Measurements from ENCODE around the gene SPATS2. TPM values are rescaled to one million over a fixed set of nuclear protein-coding genes. Genes with fewer than 3 reads are reported as not detected.

The SPATS2 gene
- total and polyA plus RNA-seq, 2 donors (not counting 1 experiment from before 2014, with no cell fraction given), result 11.3 to 21.5 TPM

GRCh38 chr12:49559011-49559675, 191.9 kb downstream of the SPATS2 start:
- no peak for ATAC-seq (ENCODE audit: low read depth)
- no peaks in the 10 kb centered on the region for H3K9me3 ChIP-seq (ENCODE audit: control extremely low read depth in 1 of 3, control insufficient read depth in 2 of 3, insufficient read depth in 1 of 3, low read length in 2 of 3)
- peaks cover 0 to 64% of the 10 kb centered on the region in 2 experiments for H3K36me3 ChIP-seq (replicated peaks in 1 of 2; ENCODE audit: control extremely low read depth in 1 of 2, control insufficient read depth in 1 of 2, extremely low read depth in 1 of 2, insufficient read depth in 2 of 2, low read length in 1 of 2)
- H2AFZ ChIP-seq (ENCODE audit: insufficient read depth, low read depth, low read length, poor library complexity, severe bottlenecking), result no peak overlapping the region
- no peak overlapping the region for H3K4me3 ChIP-seq (ENCODE audit: control extremely low read depth in 1 of 5, extremely low read depth in 1 of 5, insufficient read depth in 1 of 5, low read depth in 2 of 5, low read length in 4 of 5)
- H3K27me3 ChIP-seq (replicated peaks in 1 of 4; ENCODE audit: control extremely low read depth in 1 of 4, control insufficient read depth in 3 of 4, insufficient read depth in 4 of 4, low read length in 3 of 4), result no peaks in the 10 kb centered on the region
- no peak for TF ChIP-seq EZH2 (IDR thresholded peaks at IDR 0.05; ENCODE audit: borderline replicate concordance, insufficient read depth, low read depth, low read length, poor library complexity, severe bottlenecking)
- TF ChIP-seq, protein P1, sequence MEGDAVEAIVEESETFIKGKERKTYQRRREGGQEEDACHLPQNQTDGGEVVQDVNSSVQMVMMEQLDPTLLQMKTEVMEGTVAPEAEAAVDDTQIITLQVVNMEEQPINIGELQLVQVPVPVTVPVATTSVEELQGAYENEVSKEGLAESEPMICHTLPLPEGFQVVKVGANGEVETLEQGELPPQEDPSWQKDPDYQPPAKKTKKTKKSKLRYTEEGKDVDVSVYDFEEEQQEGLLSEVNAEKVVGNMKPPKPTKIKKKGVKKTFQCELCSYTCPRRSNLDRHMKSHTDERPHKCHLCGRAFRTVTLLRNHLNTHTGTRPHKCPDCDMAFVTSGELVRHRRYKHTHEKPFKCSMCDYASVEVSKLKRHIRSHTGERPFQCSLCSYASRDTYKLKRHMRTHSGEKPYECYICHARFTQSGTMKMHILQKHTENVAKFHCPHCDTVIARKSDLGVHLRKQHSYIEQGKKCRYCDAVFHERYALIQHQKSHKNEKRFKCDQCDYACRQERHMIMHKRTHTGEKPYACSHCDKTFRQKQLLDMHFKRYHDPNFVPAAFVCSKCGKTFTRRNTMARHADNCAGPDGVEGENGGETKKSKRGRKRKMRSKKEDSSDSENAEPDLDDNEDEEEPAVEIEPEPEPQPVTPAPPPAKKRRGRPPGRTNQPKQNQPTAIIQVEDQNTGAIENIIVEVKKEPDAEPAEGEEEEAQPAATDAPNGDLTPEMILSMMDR (IDR thresholded peaks at IDR 0.05), result no peak
- no peak overlapping the region for H3K4me2 ChIP-seq (replicated peaks; ENCODE audit: low read depth, low read length, poor library complexity, severe bottlenecking)
- H3K4me1 ChIP-seq (ENCODE audit: control insufficient read depth in 2 of 2, insufficient read depth in 2 of 2, low read length in 2 of 2), result no peaks in the 10 kb centered on the region
- no peak overlapping the region for H3K27ac ChIP-seq (ENCODE audit: low read length in 2 of 2)
- no peak overlapping the region for H3K9ac ChIP-seq (ENCODE audit: low read length)
- no peaks in the 10 kb centered on the region for H3K79me2 ChIP-seq (ENCODE audit: control insufficient read depth, insufficient read depth, low read length)
- no peaks in the 10 kb centered on the region for H3K4me1 Mint-ChIP-seq
- peaks cover 4% of the 10 kb centered on the region for H4K20me1 ChIP-seq (ENCODE audit: control insufficient read depth, insufficient read depth, low read length, poor library complexity, severe bottlenecking)
- ChIA-PET POLR2A (no interaction called here), CTCF (interaction anchor here (1.1 kb wide), 1 partner anchor 202 kb away, joined by 3 read pairs; no protein-coding TSS in a partner anchor)
- intact Hi-C loops (cut with micrococcal nuclease), result no loop called here
- no peaks in the 10 kb centered on the region for H3K27me3 Mint-ChIP-seq
- no peaks in the 10 kb centered on the region for H3K9me3 Mint-ChIP-seq (ENCODE audit: insufficient read depth)
- no peak overlapping the region for H3K4me3 Mint-ChIP-seq
- no peak for DNase-seq
- WGBS (ENCODE audit: insufficient coverage), result 95% methylated on average over 16 of the region's 17 CpGs
- no peak overlapping the region for H3K27ac Mint-ChIP-seq

GRCh38 chr12:49560695-49561094, 193.4 kb downstream of the SPATS2 start:
- no peak for DNase-seq
- Histone ChIP-seq H3K79me2 (ENCODE audit: control insufficient read depth, insufficient read depth, low read length) (peaks cover 3% of the 10 kb centered on the region), H3K4me3 (ENCODE audit: control extremely low read depth in 1 of 5, extremely low read depth in 1 of 5, insufficient read depth in 1 of 5, low read depth in 2 of 5, low read length in 4 of 5) (no peak overlapping the region), H3K9ac (ENCODE audit: low read length) (no peak overlapping the region), H3K9me3 (ENCODE audit: control extremely low read depth in 1 of 3, control insufficient read depth in 2 of 3, insufficient read depth in 1 of 3, low read length in 2 of 3) (no peaks in the 10 kb centered on the region), H3K27me3 (replicated peaks in 1 of 4; ENCODE audit: control extremely low read depth in 1 of 4, control insufficient read depth in 3 of 4, insufficient read depth in 4 of 4, low read length in 3 of 4) (no peaks in the 10 kb centered on the region), H3K4me2 (replicated peaks; ENCODE audit: low read depth, low read length, poor library complexity, severe bottlenecking) (no peak overlapping the region), H3K4me1 (ENCODE audit: control insufficient read depth in 2 of 2, insufficient read depth in 2 of 2, low read length in 2 of 2) (no peaks in the 10 kb centered on the region), H3K27ac (ENCODE audit: low read length in 2 of 2) (no peak overlapping the region), H3K36me3 (replicated peaks in 1 of 2; ENCODE audit: control extremely low read depth in 1 of 2, control insufficient read depth in 1 of 2, extremely low read depth in 1 of 2, insufficient read depth in 2 of 2, low read length in 1 of 2) (peaks cover 0 to 77% of the 10 kb centered on the region in 2 experiments), H2AFZ (ENCODE audit: insufficient read depth, low read depth, low read length, poor library complexity, severe bottlenecking) (no peak overlapping the region), H4K20me1 (ENCODE audit: control insufficient read depth, insufficient read depth, low read length, poor library complexity, severe bottlenecking) (peaks cover 19% of the 10 kb centered on the region)
- CTCF ChIA-PET, result no interaction called here
- Mint-ChIP-seq H3K4me3 (no peak overlapping the region), H3K27ac (no peak overlapping the region), H3K27me3 (no peaks in the 10 kb centered on the region), H3K9me3 (ENCODE audit: insufficient read depth) (no peaks in the 10 kb centered on the region), H3K4me1 (no peaks in the 10 kb centered on the region)
- POLR2A ChIA-PET, result no interaction called here
- TF ChIP-seq, protein P1 (IDR thresholded peaks at IDR 0.05), result no peak
- no peak for TF ChIP-seq EZH2 (IDR thresholded peaks at IDR 0.05; ENCODE audit: borderline replicate concordance, insufficient read depth, low read depth, low read length, poor library complexity, severe bottlenecking)
- intact Hi-C loops (cut with micrococcal nuclease), result no loop called here
- no peak for ATAC-seq (ENCODE audit: low read depth)
- WGBS (ENCODE audit: insufficient coverage), result 90% methylated on average over 6 of the region's 7 CpGs
